ENCODE data around the gene GALNT2.

GRCh38 chr1:230319014-230319747 lies 252.1 kb downstream of the GALNT2 start:
- no peak for TF ChIP-seq CTCF (IDR thresholded peaks at IDR 0.05)
- TF ChIP-seq EZH2 (IDR thresholded peaks at IDR 0.05; ENCODE audit: borderline replicate concordance, insufficient read depth, low read depth, low read length, poor library complexity, severe bottlenecking): no peak
